Skin of body (tissue), 2 donors: ENCODE results near the gene SMARCE1. TPM values are rescaled to one million over a fixed set of nuclear protein-coding genes. Genes with fewer than 3 reads are reported as not detected.

Source experiments
- DNase-seq: peaks from one replicate; lab custom pipeline; 2025; lab: John Stamatoyannopoulos, UW
- total RNA-seq: library from RNA; depleted of rRNA; stranded (reverse); fragments of >200 nt; gene quantifications from one replicate; pipeline ENCODE4 v1.2.3, GENCODE V29; 2014

SMARCE1 gene
- total RNA-seq, 1 donor from 2014 or later = 93.7 TPM

- no peak for DNase-seq
Observed at GRCh38 chr17:40612599-40613244, 34.9 kb downstream of the SMARCE1 start.

DNA sequence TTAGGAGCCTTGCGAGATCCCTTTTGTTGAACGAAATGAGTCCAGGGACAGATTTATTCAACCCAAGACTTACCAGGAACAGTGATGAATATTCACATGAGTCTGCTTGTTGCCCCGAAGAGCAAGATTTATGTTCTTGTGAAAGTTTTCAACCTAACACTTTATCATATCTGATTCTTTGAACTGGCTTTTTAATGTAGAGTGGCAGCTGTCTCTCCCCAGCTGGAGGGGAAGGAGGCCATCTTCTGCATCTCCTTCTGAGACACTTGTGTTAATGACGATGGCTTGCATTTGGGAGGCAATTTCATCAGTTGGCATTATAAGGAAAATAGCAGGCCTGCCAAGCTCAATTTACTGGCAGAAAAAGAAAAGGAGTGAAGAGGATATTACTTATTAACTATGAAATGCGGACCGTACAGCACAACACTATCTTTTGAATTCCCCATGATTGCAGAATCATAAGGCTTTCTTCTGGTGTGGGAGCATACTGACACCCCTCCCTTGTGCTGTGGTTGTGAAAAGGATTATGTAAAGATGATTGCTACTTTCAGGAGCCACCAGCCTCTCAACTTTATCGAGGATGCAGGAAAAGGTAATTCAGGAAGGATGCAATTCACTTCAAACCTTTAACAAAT, 35.7 kb downstream of the SMARCE1 start:
- no peak for DNase-seq

DNA sequence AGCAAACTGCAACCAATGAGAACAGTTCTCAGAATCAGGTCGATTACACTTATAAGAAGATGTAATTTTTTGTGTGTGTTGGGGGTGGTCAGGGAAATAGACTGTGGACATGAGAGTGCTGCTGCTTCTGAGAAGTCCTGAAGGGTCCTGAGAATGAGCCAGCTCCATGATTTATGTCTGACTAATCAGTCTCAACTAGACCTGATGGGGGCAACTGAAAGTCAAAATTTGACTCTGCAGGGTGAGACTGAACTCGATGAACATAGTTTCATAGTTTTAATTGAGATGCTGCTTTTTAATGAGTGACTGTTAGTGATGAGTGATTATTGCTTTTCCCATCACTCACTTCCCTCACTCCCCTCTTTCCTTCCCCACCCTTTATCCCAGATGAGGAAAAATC, 37.3 kb downstream of the SMARCE1 start:
- DNase-seq = no peak

DNA sequence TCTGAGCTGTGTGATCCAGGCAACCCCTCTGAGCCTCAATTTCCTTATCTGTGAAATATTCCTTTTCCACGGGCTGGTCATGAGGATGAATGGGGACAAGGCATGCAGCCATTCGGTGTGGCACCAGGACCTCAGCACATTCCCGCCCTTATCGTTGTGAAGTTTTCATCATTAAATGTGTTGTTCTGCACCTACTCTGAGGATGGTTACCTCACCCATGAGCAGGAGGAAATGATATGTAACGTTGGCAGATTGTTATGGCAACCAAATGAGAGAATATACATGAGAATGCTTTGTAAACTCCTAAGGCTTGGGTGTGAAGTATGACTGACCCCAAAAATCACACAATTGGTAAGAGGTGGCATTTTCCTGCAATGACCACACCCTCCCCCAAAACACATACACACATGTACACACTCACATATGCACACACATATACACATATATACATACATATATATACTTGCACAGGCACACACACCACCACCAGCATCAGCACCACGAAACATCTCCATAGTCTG, 39.5 kb downstream of the SMARCE1 start:
- no peak for DNase-seq

DNA sequence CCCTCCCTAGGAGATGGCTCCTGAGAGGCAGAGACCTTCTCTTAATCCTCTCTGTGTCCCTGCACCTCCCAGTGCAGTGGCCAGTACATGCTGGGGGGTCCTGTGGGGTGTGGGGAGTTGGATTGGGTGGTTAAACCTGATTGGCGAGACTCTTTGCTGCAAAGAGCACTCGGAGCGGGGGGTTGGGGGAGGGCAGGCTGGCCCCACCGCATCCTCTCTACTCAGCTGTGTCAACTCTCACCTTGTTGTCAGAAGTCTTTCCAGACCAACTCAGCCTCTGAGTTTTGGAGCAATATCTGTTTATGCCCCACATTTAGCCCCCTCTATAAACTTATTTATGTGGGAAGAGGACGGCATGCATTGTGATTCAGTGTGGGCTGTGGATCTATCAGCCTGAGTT, 40.0 kb downstream of the SMARCE1 start:
- no peak for DNase-seq

DNA sequence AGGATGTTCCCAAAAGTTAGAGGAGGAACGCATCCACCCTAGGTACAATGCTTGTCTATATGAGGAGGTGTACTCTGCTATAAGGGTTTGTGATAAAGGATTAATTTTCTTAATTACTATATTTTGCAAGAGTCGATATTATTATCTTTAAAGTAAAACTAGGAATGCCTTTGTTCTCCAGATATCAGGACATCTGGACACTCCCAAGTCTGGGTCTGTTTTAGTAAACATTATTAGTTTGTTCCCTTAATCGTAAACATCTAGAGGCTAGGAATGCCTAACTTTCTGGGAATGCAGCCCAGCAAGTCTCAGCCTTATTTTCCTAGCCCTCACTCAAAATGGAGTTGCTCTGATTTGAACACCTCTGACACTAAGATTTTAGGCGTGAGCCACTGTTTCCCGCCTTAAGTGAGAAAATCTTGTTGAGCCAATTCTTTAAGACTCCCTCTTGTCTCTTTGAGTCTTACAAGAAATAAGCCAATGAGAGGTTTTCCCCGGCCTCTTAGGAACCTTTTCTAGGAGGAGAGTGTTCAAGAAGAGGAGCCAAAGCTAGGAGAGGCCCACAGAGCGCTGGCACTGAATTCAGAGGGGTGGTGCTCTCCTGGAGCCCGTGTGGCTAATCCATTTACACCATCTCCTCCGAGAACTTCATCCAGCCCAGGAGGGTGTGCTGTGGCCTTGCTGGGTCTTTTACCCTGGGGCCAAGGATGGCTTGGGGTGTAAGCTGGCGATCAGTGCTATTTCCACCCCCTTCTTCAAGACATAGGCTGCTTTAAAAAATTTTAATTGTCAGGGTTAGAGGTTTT, 40.9 kb downstream of the SMARCE1 start:
- no peak for DNase-seq

DNA sequence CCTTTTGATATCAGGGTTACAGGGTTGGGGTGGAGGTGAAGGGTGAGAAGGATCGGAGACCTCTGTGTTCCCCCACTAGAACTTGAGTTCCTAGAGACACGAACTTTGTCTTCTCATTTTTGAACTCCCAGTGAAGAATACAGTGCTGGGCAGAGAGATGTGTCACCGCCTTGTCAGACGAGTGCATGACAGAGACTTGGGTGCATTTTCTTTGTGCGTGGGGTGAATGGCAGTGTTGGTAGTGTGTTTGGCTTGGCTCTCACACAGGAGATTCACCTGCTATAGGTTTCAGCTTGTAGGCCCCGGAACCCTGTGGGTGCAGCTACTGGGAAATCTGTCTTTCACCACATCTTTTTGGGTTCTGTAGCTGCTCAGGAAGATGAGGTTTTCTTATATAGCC, 42.3 kb downstream of the SMARCE1 start:
- DNase-seq = no peak

- DNase-seq = no peak
Observed at GRCh38 chr17:40604327-40605080, 43.1 kb downstream of the SMARCE1 start.

DNA sequence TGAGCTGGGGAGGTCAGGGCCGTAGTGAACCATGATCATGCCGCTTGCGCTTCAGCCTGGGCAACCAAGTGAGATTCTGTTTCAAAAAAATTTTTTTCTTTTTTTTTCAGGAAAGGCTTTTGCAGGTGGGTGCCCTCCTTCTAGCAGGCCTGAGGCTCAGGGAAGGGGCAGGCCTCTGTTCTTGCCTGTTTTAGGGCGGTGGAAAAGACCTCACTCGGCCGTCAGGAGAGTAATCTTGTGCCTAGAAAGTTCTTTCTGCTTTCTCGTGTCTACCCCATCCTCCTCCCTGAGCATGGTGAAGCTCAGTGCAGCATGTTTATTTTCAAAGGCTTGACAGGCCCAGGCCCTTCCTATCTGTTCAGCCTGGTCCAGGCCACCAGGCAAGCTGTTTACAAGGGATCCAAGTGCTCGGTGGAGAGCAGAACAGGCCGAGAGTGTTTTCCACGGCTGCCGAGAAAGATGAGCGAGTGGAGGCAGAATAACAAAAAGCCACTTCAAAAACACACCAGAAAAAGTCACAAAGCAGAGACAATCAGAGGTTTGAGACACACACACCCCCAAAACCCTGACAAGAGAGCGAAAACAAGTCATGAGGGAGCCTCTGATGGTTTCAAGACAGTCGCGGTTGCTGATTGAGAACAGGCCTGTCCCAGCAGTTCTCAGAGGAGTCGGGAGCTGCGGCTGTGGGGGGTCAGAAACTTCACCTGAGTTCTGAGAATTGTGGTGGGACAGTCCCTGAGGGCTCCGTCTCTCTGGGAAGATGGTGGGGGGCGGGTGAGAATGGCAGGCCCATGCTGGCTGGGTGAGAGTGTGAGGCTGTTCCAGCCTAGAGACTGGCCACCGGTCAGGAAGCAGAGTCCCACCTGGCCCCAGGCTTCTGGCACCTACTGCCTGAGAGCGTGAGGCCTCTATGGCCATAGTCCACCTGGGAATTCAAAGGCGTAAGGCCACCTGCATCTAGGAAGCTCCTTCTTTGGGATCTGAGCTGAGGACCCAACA, 44.9 kb downstream of the SMARCE1 start:
- DNase-seq = no peak

DNA sequence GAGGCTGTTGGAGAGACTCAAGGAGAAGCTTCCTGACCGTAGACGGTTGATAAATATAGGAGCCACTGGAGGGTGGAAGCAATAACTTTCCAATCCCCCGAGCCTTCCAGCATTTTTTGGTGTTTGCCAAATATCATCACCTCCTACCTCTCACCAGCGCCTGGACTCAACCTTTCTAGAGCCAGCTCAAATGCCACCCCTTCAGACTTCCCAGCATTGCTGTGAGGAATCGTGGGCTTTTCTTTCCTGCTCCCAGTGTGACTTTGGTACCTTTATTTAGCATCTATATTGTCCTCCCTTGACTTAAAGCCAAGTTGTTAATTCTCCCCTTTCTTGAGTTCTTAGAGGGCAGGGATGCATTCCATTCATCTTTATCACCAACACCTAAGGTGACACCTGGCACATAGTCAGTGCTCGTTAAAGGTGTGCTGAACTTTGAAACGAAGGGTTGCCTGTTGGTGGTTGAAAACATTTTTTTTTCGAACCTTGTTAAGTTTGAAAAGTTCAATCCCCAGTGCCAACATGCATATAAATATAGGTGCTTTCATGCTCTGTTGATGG, 47.1 kb downstream of the SMARCE1 start:
- no peak for DNase-seq

DNA sequence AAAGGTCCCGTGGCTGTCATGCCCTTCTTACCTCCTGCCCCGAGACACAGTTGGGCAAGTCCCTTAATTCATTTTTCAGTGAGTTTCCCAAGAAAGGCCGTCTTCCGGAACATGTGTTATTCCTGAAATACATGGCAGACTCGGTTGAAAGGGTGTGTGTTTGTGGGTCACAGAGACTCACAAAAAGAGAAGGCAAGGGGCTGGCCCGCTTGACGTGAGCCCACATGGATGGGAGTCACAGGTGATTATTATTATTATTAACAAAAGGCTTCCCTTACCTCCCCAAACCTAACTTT, 48.2 kb downstream of the SMARCE1 start:
- no peak for DNase-seq

DNA sequence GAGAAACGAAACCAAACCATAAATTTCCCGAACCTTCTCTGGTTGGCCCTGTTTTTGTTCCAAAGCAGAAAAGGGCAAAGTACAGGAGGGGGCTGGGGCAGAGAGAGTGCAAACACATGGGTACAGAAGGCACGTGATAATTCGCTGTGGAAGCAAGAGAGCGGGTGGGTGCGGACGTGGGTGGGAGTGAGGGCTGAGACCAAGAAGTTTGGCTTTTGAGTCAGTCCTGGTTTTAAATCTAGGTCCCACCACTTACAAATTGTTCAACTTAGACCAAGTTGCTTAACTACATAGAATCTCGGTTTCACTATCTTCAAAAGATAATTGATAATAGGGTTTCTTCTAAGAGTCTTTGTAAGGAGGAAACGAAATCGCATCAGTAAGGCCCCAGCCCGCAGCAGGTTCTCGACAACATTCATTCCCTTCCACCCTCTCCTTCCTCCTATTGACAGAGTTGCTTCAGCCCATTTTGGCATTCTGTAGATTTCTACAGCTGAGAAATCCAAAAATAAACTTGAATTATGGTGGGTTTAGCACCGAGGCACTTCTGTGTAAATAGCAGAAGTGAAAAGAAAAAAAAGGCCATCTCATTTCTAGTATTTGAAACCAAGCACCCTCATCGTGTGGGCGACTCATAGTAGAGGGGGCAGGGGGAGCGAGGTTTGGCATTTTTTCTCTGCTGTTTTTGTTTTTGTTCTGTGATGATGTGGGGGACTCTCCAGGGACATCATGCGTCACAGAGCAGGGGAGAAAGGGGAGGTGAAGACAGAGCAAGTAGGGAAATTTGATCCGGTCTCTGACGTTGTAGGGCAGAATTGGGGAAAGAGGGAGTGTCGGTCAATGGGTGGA, 48.8 kb downstream of the SMARCE1 start:
- DNase-seq = no peak

DNA sequence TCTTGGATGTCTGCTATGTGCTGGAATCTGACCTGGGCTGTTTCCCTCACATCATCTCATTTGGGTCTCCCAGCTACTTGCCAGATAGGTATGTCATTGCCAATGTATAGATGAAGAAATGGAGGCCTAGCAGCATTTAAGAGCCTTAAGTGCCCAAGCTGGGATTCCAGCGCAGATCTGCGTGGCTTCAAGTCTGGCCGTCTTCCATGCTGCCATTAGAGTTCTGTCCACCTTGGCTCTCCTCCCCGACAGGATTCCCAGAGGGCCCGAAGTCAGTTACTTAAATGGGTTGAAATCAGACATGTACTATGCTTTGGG, 49.4 kb downstream of the SMARCE1 start:
- no peak for DNase-seq

- DNase-seq = no peak
Observed at GRCh38 chr17:40597556-40598300, 49.9 kb downstream of the SMARCE1 start.

DNA sequence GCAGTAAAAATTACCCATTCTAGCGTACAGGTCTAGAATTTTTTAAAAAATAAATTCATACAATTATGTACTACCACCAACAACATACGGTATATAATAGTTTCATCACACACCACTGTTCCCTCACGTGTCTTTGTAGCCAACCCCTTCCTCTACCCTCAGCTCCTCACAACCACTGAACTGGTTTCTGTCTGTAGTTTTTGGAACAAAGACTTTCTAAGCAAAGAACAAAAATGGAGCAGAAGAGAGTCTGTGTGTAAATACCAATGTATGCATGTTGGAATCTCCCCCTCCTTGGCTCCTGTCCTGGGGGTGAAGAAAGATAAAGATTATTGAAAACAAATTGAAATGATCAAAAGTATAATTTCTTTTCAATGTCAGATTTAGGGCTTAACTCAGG, 50.5 kb downstream of the SMARCE1 start:
- no peak for DNase-seq

- DNase-seq = no peak
Observed at GRCh38 chr17:40596261-40596919, 51.2 kb downstream of the SMARCE1 start.

- no peak for DNase-seq
Observed at GRCh38 chr17:40590742-40591141, 56.9 kb downstream of the SMARCE1 start.

DNA sequence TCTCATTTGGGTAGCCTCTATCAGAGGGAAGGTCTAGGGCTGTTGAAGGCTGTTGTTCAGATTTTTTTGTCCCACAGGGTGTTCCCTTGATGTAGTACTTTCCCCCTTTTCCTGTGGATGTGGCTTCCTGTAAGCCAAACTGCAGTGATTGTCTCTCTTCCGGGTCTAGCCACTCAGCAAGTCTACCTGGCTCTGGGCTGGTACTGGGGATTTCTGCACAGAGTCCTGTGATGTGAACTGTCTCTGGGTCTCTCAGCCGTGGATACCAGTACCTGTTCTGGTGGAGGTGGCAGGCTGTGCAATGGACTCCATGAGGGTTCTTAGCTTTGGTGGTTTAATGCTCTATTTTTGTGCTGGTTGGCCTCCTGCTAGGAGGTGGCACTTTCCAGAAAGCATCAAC, 59.1 kb downstream of the SMARCE1 start:
- no peak for DNase-seq
